ENCODE results near the gene LTBP1.

- TF ChIP-seq CTCF (IDR thresholded peaks at IDR 0.05) = no peak
- TF ChIP-seq EZH2 (IDR thresholded peaks at IDR 0.05; ENCODE audit: borderline replicate concordance, insufficient read depth, low read depth, low read length, poor library complexity, severe bottlenecking) = no peak
Measured at GRCh38 chr2:33085646-33086045, 138.9 kb downstream of the LTBP1 start.
